LNCAP (cell line): ENCODE measurements around the gene ERFL.

Experiments
- TF ChIP-seq, protein P1 (sequence below): fragments of 450-650 bp; IDR thresholded peaks from 2 replicates; pipeline ENCODE4 v1.5.1; 2017; ENCODE audit warnings: mild to moderate bottlenecking

ERFL gene

GRCh38 chr19:41922585-41922984 lies 5.7 kb downstream of the ERFL start:
- TF ChIP-seq, protein P1, sequence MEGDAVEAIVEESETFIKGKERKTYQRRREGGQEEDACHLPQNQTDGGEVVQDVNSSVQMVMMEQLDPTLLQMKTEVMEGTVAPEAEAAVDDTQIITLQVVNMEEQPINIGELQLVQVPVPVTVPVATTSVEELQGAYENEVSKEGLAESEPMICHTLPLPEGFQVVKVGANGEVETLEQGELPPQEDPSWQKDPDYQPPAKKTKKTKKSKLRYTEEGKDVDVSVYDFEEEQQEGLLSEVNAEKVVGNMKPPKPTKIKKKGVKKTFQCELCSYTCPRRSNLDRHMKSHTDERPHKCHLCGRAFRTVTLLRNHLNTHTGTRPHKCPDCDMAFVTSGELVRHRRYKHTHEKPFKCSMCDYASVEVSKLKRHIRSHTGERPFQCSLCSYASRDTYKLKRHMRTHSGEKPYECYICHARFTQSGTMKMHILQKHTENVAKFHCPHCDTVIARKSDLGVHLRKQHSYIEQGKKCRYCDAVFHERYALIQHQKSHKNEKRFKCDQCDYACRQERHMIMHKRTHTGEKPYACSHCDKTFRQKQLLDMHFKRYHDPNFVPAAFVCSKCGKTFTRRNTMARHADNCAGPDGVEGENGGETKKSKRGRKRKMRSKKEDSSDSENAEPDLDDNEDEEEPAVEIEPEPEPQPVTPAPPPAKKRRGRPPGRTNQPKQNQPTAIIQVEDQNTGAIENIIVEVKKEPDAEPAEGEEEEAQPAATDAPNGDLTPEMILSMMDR: no peak

DNA sequence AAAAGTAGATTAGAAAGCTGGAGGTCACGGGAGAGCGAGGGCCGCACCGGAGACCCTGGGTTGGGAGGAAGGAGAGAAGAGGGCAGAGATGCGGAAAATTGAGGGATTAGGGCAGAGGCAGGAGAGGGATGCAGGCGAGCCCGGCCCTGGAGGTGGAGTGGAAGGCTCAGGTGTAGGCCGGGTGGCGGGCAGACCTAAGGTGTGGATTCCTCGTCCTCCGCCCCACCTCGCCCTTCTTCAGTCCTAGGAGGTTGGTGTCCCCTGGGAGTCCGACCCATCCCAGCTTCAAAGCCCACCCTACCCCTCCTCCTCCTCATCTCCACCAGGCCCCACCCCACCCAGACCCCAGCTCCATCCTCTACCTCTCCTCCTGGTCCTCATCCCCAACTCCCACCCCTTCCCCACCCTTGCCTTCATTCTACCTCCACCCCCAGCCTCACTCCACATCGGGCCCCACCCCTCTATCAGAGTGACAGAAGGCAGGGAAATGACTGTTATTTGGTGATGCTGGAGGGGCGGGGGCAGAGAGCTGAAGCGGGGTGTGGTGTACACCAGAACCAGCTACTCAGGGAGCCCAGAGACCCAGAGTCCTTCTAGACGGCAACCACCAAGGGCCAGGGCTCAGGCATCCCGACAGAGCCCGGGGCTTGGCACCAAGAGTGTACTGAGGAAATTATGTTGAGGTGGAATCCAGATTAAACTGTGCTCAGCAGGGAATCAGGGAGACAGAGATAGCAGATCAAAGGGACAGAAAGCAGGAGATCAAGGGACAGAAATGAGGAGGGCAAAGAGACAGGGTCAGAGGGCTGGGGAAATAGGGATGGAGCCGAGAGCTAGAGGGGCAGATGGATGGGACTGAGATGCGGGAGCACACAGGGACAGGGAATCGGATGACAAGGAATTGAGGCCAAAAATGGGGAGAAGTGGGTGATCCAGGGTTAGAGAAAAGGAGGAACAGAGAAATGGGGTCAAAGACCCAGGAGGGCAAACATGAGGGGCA lies 6.4 kb downstream of the ERFL start:
- TF ChIP-seq, protein P1: no peak

- TF ChIP-seq, protein P1: no peak
These were observed 7.2 kb downstream of the ERFL start for GRCh38 chr19:41920882-41921576.

DNA sequence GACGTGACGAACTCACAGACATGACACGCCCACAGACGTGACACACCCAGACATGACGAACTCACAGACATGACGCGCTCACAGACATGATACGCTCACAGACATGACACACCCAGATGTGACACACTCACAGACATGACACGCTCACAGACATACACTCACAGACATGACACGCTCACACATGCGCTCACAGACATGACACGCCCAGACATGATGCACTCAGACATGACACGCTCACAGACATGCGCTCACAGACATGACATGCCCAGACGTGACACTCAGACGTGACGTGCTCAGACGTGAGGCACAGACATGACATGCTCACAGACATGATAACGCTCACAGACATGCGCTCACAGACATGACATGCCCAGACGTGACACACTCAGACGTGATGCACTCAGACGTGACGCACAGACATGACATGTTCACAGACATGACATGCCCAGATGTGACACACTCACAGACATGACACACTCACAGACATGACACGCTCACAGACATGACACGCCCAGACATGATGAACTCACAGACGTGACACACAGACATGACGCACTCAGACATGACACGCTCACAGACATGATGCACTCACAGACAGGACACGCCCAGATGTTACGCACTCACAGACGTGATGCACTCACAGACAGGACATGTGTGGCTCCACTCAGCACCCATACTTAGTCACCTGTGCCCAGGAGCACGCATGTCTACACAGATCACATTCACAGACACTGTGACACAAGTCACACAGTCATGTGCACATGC lies 8.1 kb downstream of the ERFL start:
- TF ChIP-seq, protein P1: no peak

DNA sequence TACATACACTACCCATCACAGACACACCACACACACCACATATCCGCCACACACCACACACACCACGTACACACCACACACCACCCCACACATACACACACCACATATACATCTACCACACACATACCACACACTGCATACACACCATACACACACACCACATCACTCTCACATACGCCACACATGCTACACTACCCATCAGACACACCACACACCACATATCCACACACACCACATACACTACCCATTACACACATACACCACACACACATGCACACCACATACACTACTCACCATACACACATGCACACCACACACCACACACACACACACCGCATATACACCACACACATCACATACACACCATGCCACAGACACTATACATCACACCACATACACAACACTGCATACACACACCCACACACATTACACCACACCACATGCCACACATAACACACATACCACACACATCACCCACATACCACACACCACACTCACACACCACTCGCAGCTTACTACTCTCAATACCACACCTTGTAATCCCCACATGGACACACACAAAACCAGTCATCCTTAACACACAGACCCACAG lies 9.5 kb downstream of the ERFL start:
- TF ChIP-seq, protein P1: no peak

GRCh38 chr19:41918095-41918494 lies 10.2 kb downstream of the ERFL start:
- TF ChIP-seq, protein P1: no peak

DNA sequence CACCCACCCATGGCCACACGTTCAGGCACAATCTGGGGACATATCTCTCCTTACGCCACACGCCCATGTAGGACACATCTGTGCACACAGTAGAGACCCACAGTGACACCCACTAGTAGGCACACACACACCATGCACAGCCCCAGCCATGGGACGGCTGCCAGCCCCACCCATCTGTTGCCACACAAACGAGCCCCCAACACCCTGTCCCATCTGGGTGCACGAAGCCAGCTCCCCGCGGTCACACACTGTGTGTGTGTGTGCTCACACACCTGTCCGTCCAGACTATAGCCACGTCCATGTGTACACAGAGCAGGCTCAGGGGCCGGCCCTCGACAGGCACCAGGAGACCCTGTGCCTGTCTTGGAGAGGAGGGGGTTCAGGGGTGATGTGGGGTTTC lies 10.6 kb downstream of the ERFL start:
- TF ChIP-seq, protein P1: no peak
